ENCODE results near the gene BTG3. TPM values are rescaled to one million over a fixed set of nuclear protein-coding genes. Genes with fewer than 3 reads are reported as not detected.

Gene BTG3
- total and polyA plus RNA-seq, 4 donors = 47.9 to 120 (median 73.0) TPM

DNA sequence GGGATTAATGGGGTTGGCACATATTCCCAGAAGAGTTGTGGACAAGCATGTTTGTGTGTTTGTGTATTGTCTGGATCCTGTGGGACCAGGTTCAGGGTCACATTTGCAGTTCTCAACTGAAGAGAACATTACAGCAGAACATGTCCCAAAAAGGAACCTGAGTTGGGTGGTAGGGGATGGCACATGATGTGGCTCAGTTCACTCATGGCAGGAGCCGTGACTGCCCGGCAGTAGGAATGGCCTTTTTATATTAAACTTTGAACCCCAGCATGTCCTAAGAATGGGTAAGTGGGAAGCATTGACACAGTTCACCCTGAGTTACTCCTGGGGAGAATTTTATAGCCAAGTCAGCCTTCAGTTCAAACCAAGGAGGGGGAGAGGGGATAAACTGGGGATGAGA is 58.6 kb downstream of the BTG3 start:
- H3K36me3 ChIP-seq (ENCODE audit: control insufficient read depth in 4 of 4, insufficient read depth in 4 of 4, low read length in 4 of 4) = no peaks in the 10 kb centered on the region
- H3K9ac ChIP-seq (ENCODE audit: insufficient read depth in 1 of 2, low read length in 2 of 2) = no peak overlapping the region
- 97 to 98% methylated on average over 2 of the region's 2 CpGs for WGBS, 2 donors
- H3K27me3 ChIP-seq (ENCODE audit: control insufficient read depth in 3 of 3, insufficient read depth in 3 of 3, low read length in 2 of 3) = no peaks in the 10 kb centered on the region
- DNase-seq (no peak), ATAC-seq (ENCODE audit: insufficient read depth, low FRiP score) (no peak)
- peaks cover 0 to 8% (median 0%) of the 10 kb centered on the region in 5 donors for H3K4me1 ChIP-seq (ENCODE audit: control insufficient read depth in 5 of 5, insufficient read depth in 5 of 5, low read length in 5 of 5)
- H3K4me3 ChIP-seq = no peak overlapping the region
- H3K9me3 ChIP-seq (ENCODE audit: control insufficient read depth in 4 of 4, insufficient read depth in 3 of 4, low read length in 3 of 4) = no peaks in the 10 kb centered on the region
- no peak overlapping the region for H3K27ac ChIP-seq (ENCODE audit: low read depth in 1 of 2, low read length in 1 of 2)
- TF ChIP-seq, protein P1, sequence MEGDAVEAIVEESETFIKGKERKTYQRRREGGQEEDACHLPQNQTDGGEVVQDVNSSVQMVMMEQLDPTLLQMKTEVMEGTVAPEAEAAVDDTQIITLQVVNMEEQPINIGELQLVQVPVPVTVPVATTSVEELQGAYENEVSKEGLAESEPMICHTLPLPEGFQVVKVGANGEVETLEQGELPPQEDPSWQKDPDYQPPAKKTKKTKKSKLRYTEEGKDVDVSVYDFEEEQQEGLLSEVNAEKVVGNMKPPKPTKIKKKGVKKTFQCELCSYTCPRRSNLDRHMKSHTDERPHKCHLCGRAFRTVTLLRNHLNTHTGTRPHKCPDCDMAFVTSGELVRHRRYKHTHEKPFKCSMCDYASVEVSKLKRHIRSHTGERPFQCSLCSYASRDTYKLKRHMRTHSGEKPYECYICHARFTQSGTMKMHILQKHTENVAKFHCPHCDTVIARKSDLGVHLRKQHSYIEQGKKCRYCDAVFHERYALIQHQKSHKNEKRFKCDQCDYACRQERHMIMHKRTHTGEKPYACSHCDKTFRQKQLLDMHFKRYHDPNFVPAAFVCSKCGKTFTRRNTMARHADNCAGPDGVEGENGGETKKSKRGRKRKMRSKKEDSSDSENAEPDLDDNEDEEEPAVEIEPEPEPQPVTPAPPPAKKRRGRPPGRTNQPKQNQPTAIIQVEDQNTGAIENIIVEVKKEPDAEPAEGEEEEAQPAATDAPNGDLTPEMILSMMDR (IDR thresholded peaks at IDR 0.05; ENCODE audit: control extremely low read depth, extremely low read depth) = no peak

DNA sequence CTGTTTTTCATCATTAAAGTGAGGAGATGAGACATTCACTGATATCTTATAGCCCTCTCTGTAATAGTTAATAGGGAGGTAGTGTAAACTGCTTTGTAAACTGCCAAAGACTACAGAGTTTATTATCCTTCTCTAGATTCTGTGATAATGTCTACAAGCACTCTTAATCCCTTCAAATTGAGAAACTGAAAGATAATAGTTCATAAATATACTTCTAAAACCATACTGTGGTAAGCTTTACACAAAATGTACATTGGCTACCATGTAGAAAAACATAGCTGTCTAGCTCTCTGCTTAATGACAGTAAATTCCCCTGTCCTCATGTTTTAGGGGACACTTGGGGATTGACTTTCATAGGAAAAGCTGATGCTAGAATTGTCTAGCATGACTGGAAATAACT is 60.3 kb downstream of the BTG3 start:
- no peak for ATAC-seq (ENCODE audit: insufficient read depth, low FRiP score)
- TF ChIP-seq, protein P1 (IDR thresholded peaks at IDR 0.05; ENCODE audit: control extremely low read depth, extremely low read depth) = no peak
- H3K36me3 ChIP-seq (ENCODE audit: control insufficient read depth in 4 of 4, insufficient read depth in 4 of 4, low read length in 4 of 4) = no peaks in the 10 kb centered on the region
- H3K9ac ChIP-seq (ENCODE audit: insufficient read depth in 1 of 2, low read length in 2 of 2) = no peak overlapping the region
- H3K27me3 ChIP-seq (ENCODE audit: control insufficient read depth in 3 of 3, insufficient read depth in 3 of 3, low read length in 2 of 3) = no peaks in the 10 kb centered on the region
- peaks cover 0 to 8% (median under 1%) of the 10 kb centered on the region in 5 donors for H3K4me1 ChIP-seq (ENCODE audit: control insufficient read depth in 5 of 5, insufficient read depth in 5 of 5, low read length in 5 of 5)
- no peak overlapping the region for H3K27ac ChIP-seq (ENCODE audit: low read depth in 1 of 2, low read length in 1 of 2)
- H3K9me3 ChIP-seq (ENCODE audit: control insufficient read depth in 4 of 4, insufficient read depth in 3 of 4, low read length in 3 of 4) = no peaks in the 10 kb centered on the region
- H3K4me3 ChIP-seq = no peak overlapping the region
- no peak for DNase-seq

DNA sequence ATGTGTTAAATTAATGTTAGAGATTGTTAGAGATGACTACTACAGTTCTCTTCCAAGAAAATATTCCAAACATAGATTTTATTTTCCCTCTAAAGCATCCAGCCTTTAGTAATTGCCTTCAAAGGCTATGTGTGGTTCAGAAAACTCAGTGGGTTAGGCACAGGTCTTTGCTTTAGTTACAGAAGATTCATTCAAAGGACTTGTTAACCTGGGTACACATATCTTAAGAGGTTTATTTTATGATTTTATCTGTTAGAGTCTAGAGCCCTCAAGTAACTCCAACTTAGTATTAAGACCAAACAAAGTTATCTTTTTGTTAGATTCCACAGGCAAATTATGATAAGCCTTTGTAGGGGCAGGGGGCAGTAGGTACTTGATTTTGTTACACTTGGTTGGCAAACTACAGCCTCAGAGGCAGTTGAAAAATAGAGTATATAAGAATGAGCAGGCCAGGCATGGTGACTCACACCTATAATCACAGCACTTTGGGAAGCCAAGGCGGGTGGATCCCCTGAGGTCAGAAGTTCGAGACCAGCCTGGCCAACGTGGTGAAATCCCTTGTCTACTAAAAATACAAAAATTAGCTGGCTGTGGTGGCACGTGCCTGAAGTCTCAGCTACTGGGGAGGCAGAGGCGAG is 61.9 kb downstream of the BTG3 start:
- Histone ChIP-seq H3K27me3 (ENCODE audit: control insufficient read depth in 3 of 3, insufficient read depth in 3 of 3, low read length in 2 of 3) (no peaks in the 10 kb centered on the region), H3K9me3 (ENCODE audit: control insufficient read depth in 4 of 4, insufficient read depth in 3 of 4, low read length in 3 of 4) (no peaks in the 10 kb centered on the region), H3K4me3 (no peak overlapping the region), H3K36me3 (ENCODE audit: control insufficient read depth in 4 of 4, insufficient read depth in 4 of 4, low read length in 4 of 4) (no peaks in the 10 kb centered on the region), H3K27ac (ENCODE audit: low read depth in 1 of 2, low read length in 1 of 2) (no peak overlapping the region), H3K9ac (ENCODE audit: insufficient read depth in 1 of 2, low read length in 2 of 2) (no peak overlapping the region), H3K4me1 (ENCODE audit: control insufficient read depth in 5 of 5, insufficient read depth in 5 of 5, low read length in 5 of 5) (peaks cover 0 to 5% (median 3%) of the 10 kb centered on the region in 5 donors)
- TF ChIP-seq, protein P1 (IDR thresholded peaks at IDR 0.05; ENCODE audit: control extremely low read depth, extremely low read depth) = no peak
- peak in 2 of 3 donors; percentile 21 to 66 for DNase-seq
- 63 to 86% methylated on average over 5 of the region's 5 CpGs for WGBS, 2 donors
- no peak for ATAC-seq (ENCODE audit: insufficient read depth, low FRiP score)

DNA sequence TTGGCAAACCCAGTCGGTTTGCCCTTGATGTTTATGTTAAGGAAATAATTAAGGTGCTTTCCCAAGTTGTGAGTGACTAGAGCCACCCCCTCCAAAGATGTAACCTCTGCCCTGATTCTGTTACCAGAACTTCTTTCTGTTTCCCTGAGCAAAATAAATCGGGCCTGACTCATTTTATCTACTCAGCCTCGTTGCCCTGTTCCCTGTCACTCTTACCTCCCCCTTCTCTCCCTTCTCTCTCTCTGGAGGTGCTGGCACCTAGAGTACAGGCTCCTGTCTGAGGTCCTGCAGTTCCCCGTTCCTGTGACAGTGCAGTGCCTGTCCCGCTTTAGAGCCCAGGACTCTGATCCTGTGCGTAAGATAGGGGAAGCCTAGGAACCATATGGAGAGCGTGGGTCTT is 64.4 kb downstream of the BTG3 start:
- no peaks in the 10 kb centered on the region for H3K27me3 ChIP-seq (ENCODE audit: control insufficient read depth in 3 of 3, insufficient read depth in 3 of 3, low read length in 2 of 3)
- no peak overlapping the region for H3K27ac ChIP-seq (ENCODE audit: low read depth in 1 of 2, low read length in 1 of 2)
- peaks cover 0 to 5% (median 3%) of the 10 kb centered on the region in 5 donors for H3K4me1 ChIP-seq (ENCODE audit: control insufficient read depth in 5 of 5, insufficient read depth in 5 of 5, low read length in 5 of 5)
- no peak overlapping the region for H3K4me3 ChIP-seq
- H3K9ac ChIP-seq (ENCODE audit: insufficient read depth in 1 of 2, low read length in 2 of 2) = no peak overlapping the region
- no peaks in the 10 kb centered on the region for H3K9me3 ChIP-seq (ENCODE audit: control insufficient read depth in 4 of 4, insufficient read depth in 3 of 4, low read length in 3 of 4)
- TF ChIP-seq, protein P1 (IDR thresholded peaks at IDR 0.05; ENCODE audit: control extremely low read depth, extremely low read depth) = no peak
- H3K36me3 ChIP-seq (ENCODE audit: control insufficient read depth in 4 of 4, insufficient read depth in 4 of 4, low read length in 4 of 4) = no peaks in the 10 kb centered on the region
- no peak for DNase-seq
- ATAC-seq (ENCODE audit: insufficient read depth, low FRiP score) = no peak
- 67 to 77% methylated on average over 7 of the region's 7 CpGs for WGBS, 2 donors

Data from lung (tissue), 12 donors.